Subcutaneous adipose tissue (tissue), 4 donors: ENCODE measurements around the gene EFNA1. TPM values are rescaled to one million over a fixed set of nuclear protein-coding genes. Genes with fewer than 3 reads are reported as not detected.

ENCODE experiments used
- CTCF ChIP-seq: fragments of 450-650 bp; IDR thresholded peaks from one replicate; pipeline ENCODE4 v1.5.1; 2016; ENCODE audit warnings: low read depth, mild to moderate bottlenecking, control low read depth, antibody characterized with exemption, moderate library complexity
- total RNA-seq, 4 donors: library from RNA; depleted of rRNA; stranded (reverse); fragments of >200 nt; gene quantifications; one replicate each; pipeline ENCODE4 v1.1.0, GENCODE V29; 2016

The EFNA1 gene
- total RNA-seq, 4 donors from 2014 or later = 12.4 to 32.6 (median 16.8) TPM

GRCh38 chr1:155127967-155128754 is 485 bp downstream of the EFNA1 start:
- no peak for TF ChIP-seq CTCF

GRCh38 chr1:155128755-155129473 is 1.2 kb downstream of the EFNA1 start:
- TF ChIP-seq CTCF = no peak

- no peak for TF ChIP-seq CTCF
Observed at GRCh38 chr1:155130272-155131006, 2.8 kb downstream of the EFNA1 start.

- no peak for TF ChIP-seq CTCF
Observed at GRCh38 chr1:155131285-155131684, 3.6 kb downstream of the EFNA1 start.

- TF ChIP-seq CTCF = no peak
Observed at GRCh38 chr1:155131856-155132255, 4.2 kb downstream of the EFNA1 start.

GRCh38 chr1:155133799-155134281 is 6.2 kb downstream of the EFNA1 start:
- TF ChIP-seq CTCF = no peak

GRCh38 chr1:155134322-155134721 is 6.6 kb downstream of the EFNA1 start:
- no peak for TF ChIP-seq CTCF
